Activated CD4-positive, alpha-beta memory T cell treated with anti-CD3 and anti-CD28 coated beads, Interleukin-2, amount 10 ng/mL, durations not matched to agents 7 days and 5 days (primary cell): ENCODE results near the gene SCLT1. TPM values are rescaled to one million over a fixed set of nuclear protein-coding genes. Genes with fewer than 3 reads are reported as not detected.

ENCODE experiments used
- CTCF ChIA-PET: fragments of 350-600 bp; sonication (Branson Sonifier 250); formaldehyde crosslinking; loops from one replicate; lab custom pipeline; 2021; ENCODE audit warnings: antibody characterized with exemption, inconsistent platforms; lab: Charles Lee
- POLR2A ChIA-PET: fragments of 350-600 bp; sonication (Branson Sonifier 250); formaldehyde crosslinking; loops from one replicate; lab custom pipeline; 2021; ENCODE audit warnings: antibody characterized with exemption; lab: Charles Lee
- DNase-seq: peaks from one replicate; pipeline ENCODE4 v3.0.0-alpha.2; 2020
- H3K27ac Mint-ChIP-seq: one replicate; pipeline ENCODE4 v1.8.0; 2021; ENCODE audit warnings: mild to moderate bottlenecking, mixed read lengths
- H3K27me3 Mint-ChIP-seq: one replicate; pipeline ENCODE4 v1.8.0; 2021; ENCODE audit warnings: mixed read lengths
- H3K36me3 Mint-ChIP-seq: one replicate; pipeline ENCODE4 v1.8.0; 2021; ENCODE audit warnings: low read depth, mixed read lengths
- H3K4me1 Mint-ChIP-seq: one replicate; pipeline ENCODE4 v1.8.0; 2021; ENCODE audit warnings: mixed read lengths
- H3K4me3 Mint-ChIP-seq: one replicate; pipeline ENCODE4 v1.8.0; 2021; ENCODE audit warnings: mild to moderate bottlenecking, mixed read lengths
- H3K9me3 Mint-ChIP-seq: one replicate; pipeline ENCODE4 v1.8.0; 2021; ENCODE audit warnings: mixed read lengths
- total RNA-seq, 2 experiments: library from RNA; stranded (reverse); gene quantifications; one replicate each; pipeline ENCODE4 v1.2.3, GENCODE V29; 2021

Gene SCLT1
- total RNA-seq, 2 experiments from 2014 or later: 36.4 to 37.8 TPM

GRCh38 chr4:128981377-128981776 lies 112.0 kb downstream of the SCLT1 start:
- ChIA-PET CTCF (no interaction called here), POLR2A (no interaction called here)
- DNase-seq: no peak
- H3K27me3 Mint-ChIP-seq: no peaks in the 10 kb centered on the region
- no peaks in the 10 kb centered on the region for H3K9me3 Mint-ChIP-seq
- H3K4me1 Mint-ChIP-seq: no peaks in the 10 kb centered on the region
- H3K36me3 Mint-ChIP-seq: peaks cover 11% of the 10 kb centered on the region
- H3K27ac Mint-ChIP-seq: no peak overlapping the region
- H3K4me3 Mint-ChIP-seq: no peak overlapping the region

GRCh38 chr4:128980816-128981326 lies 112.5 kb downstream of the SCLT1 start:
- POLR2A ChIA-PET: no interaction called here
- no peak for DNase-seq
- Mint-ChIP-seq H3K27ac (no peak overlapping the region), H3K27me3 (no peaks in the 10 kb centered on the region), H3K36me3 (peaks cover 10% of the 10 kb centered on the region), H3K4me1 (no peaks in the 10 kb centered on the region), H3K4me3 (no peak overlapping the region), H3K9me3 (no peaks in the 10 kb centered on the region)
- CTCF ChIA-PET: no interaction called here

DNA sequence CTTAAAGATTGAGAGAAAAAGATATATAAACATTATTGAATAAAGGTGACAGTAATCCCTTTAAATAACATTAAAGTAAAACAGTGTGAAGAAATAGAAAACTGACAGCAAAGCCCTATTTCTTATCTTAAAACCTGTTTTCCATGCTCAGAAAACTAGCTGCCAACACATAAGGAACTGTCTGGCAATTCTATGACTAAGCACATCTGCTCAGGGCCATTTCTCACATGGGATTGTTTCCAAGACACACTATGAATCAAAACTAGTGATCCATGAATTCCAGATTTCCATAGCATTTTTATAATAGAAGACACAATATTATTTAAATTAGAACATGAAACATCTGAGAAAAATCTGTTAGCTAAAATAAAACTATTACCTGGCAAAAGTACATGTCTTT lies 113.4 kb downstream of the SCLT1 start:
- ChIA-PET CTCF (no interaction called here), POLR2A (no interaction called here)
- H3K4me3 Mint-ChIP-seq: no peak overlapping the region
- H3K27ac Mint-ChIP-seq: no peak overlapping the region
- peaks cover 7% of the 10 kb centered on the region for H3K36me3 Mint-ChIP-seq
- H3K9me3 Mint-ChIP-seq: no peaks in the 10 kb centered on the region
- H3K4me1 Mint-ChIP-seq: no peaks in the 10 kb centered on the region
- DNase-seq: no peak
- H3K27me3 Mint-ChIP-seq: no peaks in the 10 kb centered on the region

DNA sequence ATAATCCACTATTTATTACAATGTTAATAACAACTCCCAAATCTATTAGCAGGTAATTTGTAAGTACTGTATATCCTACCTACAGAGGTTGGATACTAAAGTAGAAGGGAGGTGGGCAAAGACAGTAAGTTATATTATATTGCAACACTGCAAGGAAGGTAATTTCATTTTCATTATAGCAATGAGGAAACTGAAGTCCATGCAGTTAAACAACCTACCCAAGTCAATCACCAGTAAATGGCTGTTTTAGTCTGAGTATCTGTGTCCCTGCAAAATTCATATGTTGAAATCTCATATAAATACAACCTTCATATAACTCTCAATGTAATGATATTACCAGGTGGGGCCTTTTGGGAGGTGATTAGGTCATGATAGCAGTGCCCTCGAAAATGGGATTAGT lies 114.4 kb downstream of the SCLT1 start:
- H3K4me1 Mint-ChIP-seq: no peaks in the 10 kb centered on the region
- H3K27me3 Mint-ChIP-seq: no peaks in the 10 kb centered on the region
- no peak overlapping the region for H3K4me3 Mint-ChIP-seq
- POLR2A ChIA-PET: no interaction called here
- H3K36me3 Mint-ChIP-seq: peaks cover 7% of the 10 kb centered on the region
- no peak for DNase-seq
- H3K9me3 Mint-ChIP-seq: no peaks in the 10 kb centered on the region
- no peak overlapping the region for H3K27ac Mint-ChIP-seq
- CTCF ChIA-PET: no interaction called here

- CTCF ChIA-PET: no interaction called here
- POLR2A ChIA-PET: no interaction called here
- H3K27ac Mint-ChIP-seq: no peak overlapping the region
- no peaks in the 10 kb centered on the region for H3K27me3 Mint-ChIP-seq
- no peaks in the 10 kb centered on the region for H3K4me1 Mint-ChIP-seq
- H3K4me3 Mint-ChIP-seq: no peak overlapping the region
- no peak for DNase-seq
- no peaks in the 10 kb centered on the region for H3K9me3 Mint-ChIP-seq
- peaks cover 14% of the 10 kb centered on the region for H3K36me3 Mint-ChIP-seq
Measured at GRCh38 chr4:128974136-128974581, 119.2 kb downstream of the SCLT1 start.

DNA sequence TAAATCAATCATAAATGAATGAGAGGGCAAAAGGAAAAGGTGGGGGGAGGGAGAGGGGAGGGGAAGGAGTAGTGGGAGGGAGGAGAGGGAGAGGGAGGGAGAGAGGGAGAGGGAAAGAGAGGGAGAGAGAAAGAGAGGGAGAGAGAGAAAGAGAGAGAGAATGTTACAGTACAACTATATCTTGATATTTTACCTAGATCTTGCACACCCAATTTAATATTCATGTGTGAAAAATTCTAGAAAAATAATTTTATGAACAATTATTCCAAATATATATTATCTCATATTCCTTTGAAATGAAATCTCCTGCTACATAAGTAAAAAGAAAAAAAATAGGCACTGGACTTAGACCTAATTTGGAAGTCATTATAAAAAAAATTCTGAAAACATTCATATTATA lies 120.0 kb downstream of the SCLT1 start:
- ChIA-PET CTCF (no interaction called here), POLR2A (no interaction called here)
- H3K27ac Mint-ChIP-seq: no peak overlapping the region
- no peak overlapping the region for H3K4me3 Mint-ChIP-seq
- H3K27me3 Mint-ChIP-seq: no peaks in the 10 kb centered on the region
- no peaks in the 10 kb centered on the region for H3K9me3 Mint-ChIP-seq
- no peaks in the 10 kb centered on the region for H3K4me1 Mint-ChIP-seq
- H3K36me3 Mint-ChIP-seq: peaks cover 21% of the 10 kb centered on the region
- DNase-seq: no peak

- Mint-ChIP-seq H3K27me3 (no peaks in the 10 kb centered on the region), H3K4me3 (no peak overlapping the region), H3K4me1 (peaks cover 11% of the 10 kb centered on the region), H3K36me3 (peaks cover 41% of the 10 kb centered on the region), H3K27ac (no peak overlapping the region), H3K9me3 (no peaks in the 10 kb centered on the region)
- ChIA-PET POLR2A (interaction anchor here (0.5 kb wide), 1 partner anchor 67 kb away, joined by 4 read pairs; no protein-coding TSS in a partner anchor), CTCF (no interaction called here)
- DNase-seq: no peak
Measured at GRCh38 chr4:128961405-128961804, 131.9 kb downstream of the SCLT1 start.

DNA sequence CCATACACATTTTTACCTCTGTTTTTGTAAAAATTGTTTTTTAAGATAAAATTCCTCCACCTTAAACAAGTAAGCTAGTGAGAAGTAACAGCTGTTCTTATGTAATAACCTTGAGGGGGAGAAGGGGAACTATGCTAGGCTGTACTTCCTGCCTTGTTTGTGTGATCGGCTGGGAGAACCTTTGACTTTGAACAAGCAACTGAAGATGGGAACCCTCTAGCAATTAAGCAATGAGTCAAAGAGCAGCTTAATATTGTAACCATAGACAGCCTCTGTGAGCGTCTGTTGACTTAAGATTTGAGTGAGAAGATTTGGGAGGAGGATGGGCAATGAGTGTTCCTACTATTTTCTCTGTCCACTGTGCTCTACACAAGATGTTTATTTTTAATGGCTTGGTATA lies 135.1 kb downstream of the SCLT1 start:
- POLR2A ChIA-PET: no interaction called here
- Mint-ChIP-seq H3K36me3 (peaks cover 36% of the 10 kb centered on the region), H3K27me3 (no peaks in the 10 kb centered on the region), H3K27ac (no peak overlapping the region), H3K9me3 (no peaks in the 10 kb centered on the region), H3K4me3 (no peak overlapping the region), H3K4me1 (peaks cover 11% of the 10 kb centered on the region)
- CTCF ChIA-PET: no interaction called here
- DNase-seq: no peak

DNA sequence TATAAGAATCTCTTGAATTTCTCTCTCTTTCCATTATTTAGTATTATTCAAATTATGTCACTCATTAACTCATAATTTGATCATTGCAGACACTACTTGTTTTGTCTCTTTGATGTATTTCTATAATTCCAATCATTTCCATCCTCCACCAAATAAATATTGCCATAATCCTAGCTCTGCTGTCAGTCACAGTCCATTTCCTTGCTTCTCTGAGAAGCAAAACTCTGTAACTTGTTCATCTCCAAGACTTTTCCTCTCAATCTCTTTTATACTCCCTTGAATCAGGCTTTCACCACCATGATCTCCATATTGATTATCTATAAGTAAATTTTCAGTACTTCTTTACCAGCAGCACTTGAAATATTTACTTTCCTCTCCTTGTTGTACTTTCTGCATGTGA lies 135.9 kb downstream of the SCLT1 start:
- Mint-ChIP-seq H3K36me3 (peaks cover 35% of the 10 kb centered on the region), H3K27me3 (no peaks in the 10 kb centered on the region), H3K4me3 (no peak overlapping the region), H3K9me3 (no peaks in the 10 kb centered on the region), H3K4me1 (peaks cover 9% of the 10 kb centered on the region), H3K27ac (no peak overlapping the region)
- DNase-seq: no peak
- ChIA-PET POLR2A (no interaction called here), CTCF (no interaction called here)

DNA sequence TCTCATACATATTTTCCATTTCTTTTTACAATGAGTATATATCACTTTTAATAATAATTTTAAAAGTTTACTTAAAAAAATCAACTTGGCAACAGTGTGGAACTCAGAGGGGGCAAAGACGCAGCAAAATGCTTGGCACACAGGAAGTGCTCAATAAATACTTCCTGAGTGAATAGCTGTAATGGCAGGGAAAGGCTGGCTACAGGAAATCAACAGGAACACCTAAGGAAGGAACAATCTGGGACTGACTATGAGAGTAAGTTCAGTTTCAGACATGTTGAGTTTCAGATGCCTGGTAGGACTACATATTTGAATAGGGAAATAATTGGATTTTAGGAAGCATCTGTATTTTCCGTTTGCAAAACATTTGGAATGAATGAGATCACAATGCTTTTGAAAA lies 137.6 kb downstream of the SCLT1 start:
- no peaks in the 10 kb centered on the region for H3K27me3 Mint-ChIP-seq
- ChIA-PET POLR2A (no interaction called here), CTCF (no interaction called here)
- H3K9me3 Mint-ChIP-seq: no peaks in the 10 kb centered on the region
- H3K4me1 Mint-ChIP-seq: no peaks in the 10 kb centered on the region
- DNase-seq: no peak
- H3K36me3 Mint-ChIP-seq: peaks cover 41% of the 10 kb centered on the region
- H3K27ac Mint-ChIP-seq: no peak overlapping the region
- H3K4me3 Mint-ChIP-seq: no peak overlapping the region

DNA sequence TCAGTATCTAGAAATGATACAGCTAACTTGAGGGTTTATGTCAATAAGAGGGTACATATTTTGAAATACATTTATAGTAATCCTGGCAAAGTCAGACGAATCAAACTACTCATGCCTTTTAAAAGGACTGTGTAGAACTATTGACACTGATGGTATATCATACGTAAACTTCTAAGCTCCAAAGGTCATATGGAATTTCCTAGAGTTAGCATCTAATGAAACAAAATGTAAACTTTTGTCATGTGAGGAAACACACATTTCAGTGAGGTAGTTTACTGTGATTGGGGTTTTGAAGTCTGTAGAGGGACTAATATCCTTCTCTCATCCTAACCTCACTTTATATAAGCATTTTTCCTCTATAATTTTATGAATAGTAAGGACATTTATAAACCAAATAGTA lies 138.4 kb downstream of the SCLT1 start:
- H3K4me1 Mint-ChIP-seq: no peaks in the 10 kb centered on the region
- no peaks in the 10 kb centered on the region for H3K27me3 Mint-ChIP-seq
- H3K27ac Mint-ChIP-seq: no peak overlapping the region

DNA sequence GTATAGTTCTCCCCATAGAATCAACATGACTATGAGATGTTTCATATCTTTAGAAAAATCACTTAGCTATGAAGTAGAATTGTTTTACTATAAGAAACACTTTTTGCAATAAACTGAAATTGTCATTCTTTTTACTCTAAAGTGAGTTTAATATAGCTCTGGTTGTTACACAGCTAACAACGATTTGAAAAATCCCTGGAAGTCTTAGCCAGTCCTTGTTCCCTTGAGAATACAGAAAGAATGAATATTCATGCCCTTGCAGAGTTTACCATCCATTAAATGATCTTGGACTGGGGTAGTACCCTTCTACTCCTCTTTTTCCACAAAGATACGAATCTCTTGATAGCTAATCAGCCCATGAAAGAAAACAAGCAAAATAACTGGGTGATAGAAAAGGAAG lies 142.0 kb downstream of the SCLT1 start:
- ChIA-PET POLR2A (no interaction called here), CTCF (no interaction called here)
- peaks cover 39% of the 10 kb centered on the region for H3K36me3 Mint-ChIP-seq
- H3K4me3 Mint-ChIP-seq: no peak overlapping the region
- no peaks in the 10 kb centered on the region for H3K4me1 Mint-ChIP-seq
- H3K9me3 Mint-ChIP-seq: no peaks in the 10 kb centered on the region
- no peaks in the 10 kb centered on the region for H3K27me3 Mint-ChIP-seq
- H3K27ac Mint-ChIP-seq: no peak overlapping the region
- DNase-seq: no peak

More for the DNA sequence above, 138.4 kb downstream of the SCLT1 start:
- DNase-seq: no peak
- no peaks in the 10 kb centered on the region for H3K9me3 Mint-ChIP-seq
- H3K36me3 Mint-ChIP-seq: peaks cover 47% of the 10 kb centered on the region
- CTCF ChIA-PET: no interaction called here
- POLR2A ChIA-PET: no interaction called here
- no peak overlapping the region for H3K4me3 Mint-ChIP-seq

DNA sequence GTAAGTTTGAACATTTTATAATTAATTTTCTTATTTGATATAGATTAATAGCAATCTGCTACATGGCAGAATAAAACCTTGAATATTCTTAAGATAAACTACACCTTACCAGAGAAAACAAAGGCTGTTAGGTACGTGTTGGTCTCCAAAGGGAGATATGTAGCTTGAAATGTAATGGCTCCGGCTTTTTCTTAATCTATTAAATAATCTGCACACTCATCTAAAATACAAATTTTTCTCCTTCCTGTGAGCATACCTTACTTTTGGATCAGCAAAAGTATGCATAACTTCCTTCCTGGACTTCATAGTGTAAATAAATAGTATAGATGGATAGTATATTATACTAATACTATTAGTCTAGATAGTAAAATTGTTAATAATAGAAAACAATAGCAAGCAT lies 142.5 kb downstream of the SCLT1 start:
- CTCF ChIA-PET: no interaction called here
- no peak for DNase-seq
- Mint-ChIP-seq H3K36me3 (peaks cover 40% of the 10 kb centered on the region), H3K27me3 (no peaks in the 10 kb centered on the region), H3K9me3 (no peaks in the 10 kb centered on the region), H3K27ac (no peak overlapping the region), H3K4me3 (no peak overlapping the region), H3K4me1 (no peaks in the 10 kb centered on the region)
- POLR2A ChIA-PET: no interaction called here

GRCh38 chr4:128946916-128947315 lies 146.4 kb downstream of the SCLT1 start:
- ChIA-PET POLR2A (no interaction called here), CTCF (no interaction called here)
- peaks cover 12% of the 10 kb centered on the region for H3K9me3 Mint-ChIP-seq
- no peak for DNase-seq
- peaks cover 61% of the 10 kb centered on the region for H3K36me3 Mint-ChIP-seq
- H3K27ac Mint-ChIP-seq: no peak overlapping the region
- H3K4me1 Mint-ChIP-seq: no peaks in the 10 kb centered on the region
- H3K27me3 Mint-ChIP-seq: no peaks in the 10 kb centered on the region
- no peak overlapping the region for H3K4me3 Mint-ChIP-seq
